Inflammatory macrophage (primary cell): ENCODE measurements around the gene NPAS4.
"Not testable (repeated sequence)": the region's sequence is repeated elsewhere in the genome, so short reads cannot be mapped to it uniquely, and the experiment has no call there.

ENCODE experiments used
- DNase-seq, 2 donors: peaks; one replicate each; pipeline ENCODE4 v3.0.0-alpha.2; 2020 to 2022

NPAS4 gene

GRCh38 chr11:66457826-66458225, 37.0 kb downstream of the NPAS4 start:
- DNase-seq, result peak in 1 of 2 donors; percentile 27

- DNase-seq, result peak; percentile 37 to 56
Observed at GRCh38 chr11:66459138-66459778, 38.4 kb downstream of the NPAS4 start.

DNA sequence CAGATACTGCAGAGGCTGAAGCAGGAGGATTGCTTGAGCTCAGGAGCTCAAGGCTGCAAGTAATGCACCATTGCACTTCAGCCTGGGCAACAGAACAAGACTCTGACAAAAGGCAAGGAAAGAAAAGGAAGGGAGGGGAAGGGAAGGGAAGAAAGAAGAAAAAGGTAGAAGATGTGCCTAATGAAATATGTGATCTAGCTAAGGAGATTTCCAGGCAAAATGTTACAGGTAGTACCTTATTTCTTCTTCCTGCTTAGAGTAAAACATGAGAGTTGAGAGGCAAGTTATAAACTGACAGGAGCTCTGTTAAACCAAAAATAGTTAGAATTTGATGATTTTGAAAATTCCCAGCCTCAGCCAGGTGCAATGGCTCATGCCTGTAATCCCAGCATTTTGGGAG, 41.2 kb downstream of the NPAS4 start:
- no peak for DNase-seq

DNA sequence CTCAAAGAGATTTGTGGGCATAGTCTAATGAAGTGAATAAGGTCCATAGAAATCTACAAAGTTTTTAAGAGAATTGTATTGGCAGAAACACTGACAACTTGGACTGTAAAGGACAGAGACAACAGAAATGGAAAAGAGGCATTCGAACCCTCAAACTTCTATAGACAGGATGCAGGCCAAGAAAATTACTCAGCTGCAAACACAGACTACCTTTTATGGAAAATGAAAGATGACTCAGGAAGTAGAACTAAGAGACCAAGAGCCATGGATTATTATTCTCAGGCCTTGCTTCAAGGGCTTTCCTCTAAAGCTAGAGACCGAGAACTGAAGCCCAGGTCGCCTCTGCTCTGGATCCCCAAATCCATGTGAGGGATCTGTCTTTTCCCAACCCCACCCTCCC, 42.1 kb downstream of the NPAS4 start:
- no peak for DNase-seq

DNA sequence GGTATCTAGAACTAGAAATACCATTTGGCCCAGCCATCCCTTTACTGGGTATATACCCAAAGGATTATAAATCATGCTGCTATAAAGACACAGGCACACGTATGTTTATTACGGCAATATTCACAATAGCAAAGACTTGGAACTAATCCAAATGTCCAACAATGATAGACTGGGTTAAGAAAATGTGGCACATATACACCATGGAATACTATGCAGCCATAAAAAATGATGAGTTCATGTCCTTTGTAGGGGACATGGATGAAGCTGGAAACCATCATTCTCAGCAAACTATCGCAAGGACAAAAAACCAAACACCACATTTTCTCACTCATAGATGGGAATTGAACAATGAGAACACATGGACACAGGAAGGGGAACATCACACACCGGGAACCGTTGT, 43.3 kb downstream of the NPAS4 start:
- not testable (repeated sequence) for DNase-seq

DNA sequence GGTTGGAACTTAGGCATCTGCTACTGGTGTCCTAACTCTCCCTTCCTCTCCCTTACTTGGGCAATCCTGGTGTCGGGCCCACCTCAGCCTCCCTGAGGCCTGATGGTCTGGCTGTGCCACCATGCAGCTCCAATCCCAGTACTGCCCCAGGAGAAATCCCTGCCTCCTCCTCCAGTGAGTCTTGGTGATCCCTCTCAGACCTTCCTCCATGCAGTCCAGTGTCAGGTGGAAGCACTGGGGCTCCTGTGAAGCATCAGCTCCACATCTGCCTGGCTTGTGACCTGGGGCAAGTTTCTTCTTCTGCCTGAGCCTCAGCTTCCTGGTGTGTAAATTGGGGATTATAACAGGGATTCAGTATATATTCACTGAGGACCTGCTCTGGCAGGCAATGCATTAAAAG, 44.1 kb downstream of the NPAS4 start:
- no peak for DNase-seq

- no peak for DNase-seq
Observed at GRCh38 chr11:66465373-66466224, 44.8 kb downstream of the NPAS4 start.

DNA sequence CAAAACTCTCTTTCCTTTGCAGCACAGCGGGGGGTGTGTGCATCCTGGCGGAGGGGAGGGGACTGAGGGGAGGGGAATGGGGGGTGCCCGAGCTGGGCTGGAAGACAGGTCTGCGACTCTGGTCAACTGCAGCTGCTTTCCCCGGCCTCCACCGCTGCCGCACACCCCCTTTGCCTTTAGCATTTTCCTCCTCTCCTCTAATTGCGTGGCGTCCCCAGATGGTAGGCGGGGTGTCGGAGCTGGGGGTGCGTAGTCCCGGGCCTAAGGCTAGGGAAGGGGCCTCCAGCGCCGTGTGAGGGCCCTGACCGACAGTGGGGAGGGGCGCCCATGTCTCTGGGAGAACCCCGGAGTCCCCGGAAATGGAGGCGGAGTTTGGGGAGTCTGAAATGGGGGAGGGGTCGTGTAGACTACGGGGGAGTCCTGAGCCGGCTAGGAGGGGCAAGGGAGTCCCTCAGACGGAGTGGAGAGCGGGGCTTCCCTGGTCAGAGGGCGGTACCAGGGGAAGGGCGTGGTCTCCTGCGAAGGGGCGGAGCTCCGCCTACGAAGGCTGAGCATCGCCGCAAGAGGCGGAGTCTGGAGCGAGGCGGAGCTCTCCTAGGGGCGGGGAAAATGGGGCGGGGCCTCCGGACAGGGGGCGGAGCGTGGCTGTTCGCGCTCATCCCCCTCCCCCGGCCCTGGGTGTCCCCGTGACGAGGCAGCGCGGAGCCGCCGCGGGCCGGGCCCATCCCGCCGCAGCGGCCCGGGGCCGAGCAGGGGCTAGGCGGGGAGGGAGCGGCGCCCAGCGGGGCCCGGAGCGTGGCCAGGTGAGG, 45.6 kb downstream of the NPAS4 start, which contains the start of gene PELI3:
TSS of gene PELI3 (plus strand) at position 681 of the 809 bp plus-strand sequence. CDS start 1,224 bp downstream, outside the sequence.
- DNase-seq, result peak; percentile 94 to 95

DNA sequence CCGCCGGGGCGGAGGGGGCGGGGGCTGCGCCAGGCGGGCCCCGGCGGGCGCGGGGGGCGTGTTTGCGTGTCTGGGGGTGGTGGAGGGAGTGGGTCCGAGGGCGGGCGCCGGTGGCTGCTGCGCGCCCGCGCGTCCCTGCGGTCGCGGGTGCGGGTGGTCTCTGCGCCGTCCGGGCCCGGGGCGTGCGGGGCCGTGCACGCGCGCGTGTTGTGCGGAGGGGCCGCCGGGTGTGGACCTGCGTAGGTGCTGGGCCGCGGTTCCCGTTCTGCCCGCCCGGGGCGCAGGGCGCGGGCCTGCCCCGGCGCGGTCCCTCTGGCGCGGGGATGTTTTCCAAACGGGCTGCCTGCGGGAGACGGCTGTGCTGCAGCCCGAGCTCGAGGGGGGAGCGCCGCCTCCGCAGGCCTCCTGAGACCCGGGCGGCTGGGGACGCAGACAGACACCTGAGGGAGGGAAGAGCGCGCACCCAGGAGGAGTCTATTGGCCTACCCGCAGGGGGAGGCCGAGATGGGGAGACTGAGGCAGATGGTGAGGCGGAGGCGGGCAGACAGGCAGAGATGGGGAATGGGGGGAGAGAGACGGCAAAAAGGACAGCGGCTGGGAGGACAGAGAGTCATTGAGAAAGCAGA, 46.3 kb downstream of the NPAS4 start:
- peak in 1 of 2 donors; percentile 31 for DNase-seq

DNA sequence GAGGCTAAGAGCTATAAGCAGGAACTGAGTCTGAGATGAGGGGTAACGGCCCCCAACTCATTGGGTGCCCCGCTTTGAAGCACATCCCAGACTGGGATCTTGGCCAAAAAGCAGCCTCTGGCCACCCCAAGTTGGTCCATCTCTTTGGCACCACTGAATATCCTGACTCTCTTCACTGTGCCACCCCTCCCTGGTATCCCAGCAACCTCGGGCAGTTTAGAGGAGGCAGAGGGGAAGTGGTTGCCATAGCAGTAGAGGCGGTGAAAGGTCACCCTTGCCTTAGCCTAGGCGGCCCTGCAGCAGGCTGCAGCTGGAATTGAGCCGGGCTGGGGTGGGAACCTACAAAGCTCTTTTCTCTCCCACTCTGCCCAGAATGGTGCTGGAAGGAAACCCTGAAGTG, 46.9 kb downstream of the NPAS4 start:
- peak; percentile 84 to 85 for DNase-seq

DNA sequence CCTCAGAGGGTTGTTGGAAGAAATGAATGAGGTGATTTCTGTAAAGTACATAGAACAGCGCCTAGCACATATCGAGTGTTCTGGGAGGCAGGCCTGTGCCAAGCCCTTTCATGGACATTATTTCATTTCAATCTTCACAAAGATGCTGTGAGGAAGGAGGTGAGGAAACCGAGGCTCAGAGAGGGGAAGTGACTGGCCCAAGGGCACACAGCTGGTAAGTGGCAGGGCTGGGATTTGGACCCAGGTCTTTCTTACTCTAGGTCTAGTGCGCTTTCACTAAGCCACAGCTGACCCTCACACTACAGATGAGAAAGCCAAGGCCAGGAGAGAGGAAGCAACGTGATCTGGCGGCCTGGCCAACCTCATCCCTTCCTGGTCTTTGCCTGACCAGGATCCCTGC, 47.9 kb downstream of the NPAS4 start:
- no peak for DNase-seq

DNA sequence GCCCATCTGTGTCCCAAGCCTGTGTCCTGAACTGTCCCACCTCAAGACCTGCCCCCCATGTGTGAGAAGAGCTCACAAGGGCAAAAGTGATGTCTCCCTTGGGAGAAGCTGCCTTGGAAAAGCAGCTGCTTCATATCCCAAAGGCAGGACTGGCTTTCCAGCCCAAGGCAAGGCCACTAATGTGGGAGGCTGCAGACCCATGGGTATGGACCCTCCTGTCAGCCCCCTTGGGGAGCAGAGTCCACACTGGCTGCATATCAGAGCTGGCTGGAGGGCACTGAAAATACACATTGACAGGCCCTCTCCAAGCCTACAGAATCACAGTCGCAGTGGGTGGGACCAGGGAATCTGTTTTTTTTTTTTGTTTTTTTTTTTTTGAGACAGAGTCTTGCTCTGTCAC, 48.6 kb downstream of the NPAS4 start:
- no peak for DNase-seq

- DNase-seq, result peak in 1 of 2 donors; percentile 21
Observed at GRCh38 chr11:66470015-66470414, 49.2 kb downstream of the NPAS4 start.

DNA sequence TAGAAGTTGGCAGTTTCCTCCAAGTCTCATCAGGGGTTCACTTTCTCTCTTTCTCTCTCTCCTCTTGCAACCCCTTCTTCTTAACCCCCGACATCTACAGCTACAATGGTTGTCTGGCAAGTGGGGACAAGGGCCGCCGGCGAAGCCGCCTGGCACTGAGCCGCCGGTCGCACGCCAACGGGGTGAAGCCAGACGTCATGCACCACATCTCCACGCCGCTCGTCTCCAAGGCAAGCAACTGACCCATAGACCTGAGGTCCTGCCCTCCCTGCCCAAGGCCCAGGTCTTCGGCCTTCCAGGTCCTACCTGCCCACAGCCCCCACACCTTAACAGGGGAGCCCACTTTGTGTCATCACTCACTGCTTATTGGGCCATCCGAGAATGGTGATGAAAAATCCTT, 50.3 kb downstream of the NPAS4 start:
- no peak for DNase-seq

GRCh38 chr11:66472054-66472453, 51.2 kb downstream of the NPAS4 start:
- no peak for DNase-seq

- no peak for DNase-seq
Observed at GRCh38 chr11:66473167-66473566, 52.3 kb downstream of the NPAS4 start.

- DNase-seq, result no peak
Observed at GRCh38 chr11:66473608-66474515, 53.0 kb downstream of the NPAS4 start.

GRCh38 chr11:66475349-66476172, 54.7 kb downstream of the NPAS4 start:
- no peak for DNase-seq
